HepG2 (cell line): ENCODE results near the gene ABHD18. TPM values are rescaled to one million over a fixed set of nuclear protein-coding genes. Genes with fewer than 3 reads are reported as not detected.

ENCODE experiments used
- ARID5B ChIP-seq: IDR thresholded peaks from 2 replicates; pipeline ENCODE4 v1.4.0; 2020; ENCODE audit warnings: mild to moderate bottlenecking, missing genetic modification reagents
- FOXA1 ChIP-seq, 2 experiments: fragments of 450-650 bp in 1 of 2; sonication (generic) in 1 of 2; formaldehyde crosslinking in 1 of 2; IDR thresholded peaks; 2 replicates each; pipeline versions ENCODE4 v1.4.0 to v1.6.1; 2016 to 2020; ENCODE audit warnings: missing genetic modification reagents in 1 of 2
- NRL ChIP-seq: sonication (generic); formaldehyde crosslinking; IDR thresholded peaks from 2 replicates; pipeline ENCODE4 v1.5.0; 2020; ENCODE audit warnings: missing genetic modification reagents, mild to moderate bottlenecking, moderate library complexity, borderline replicate concordance
- RFXAP ChIP-seq: sonication (generic); formaldehyde crosslinking; IDR thresholded peaks from 2 replicates; pipeline ENCODE4 v1.4.0; 2020; ENCODE audit warnings: missing genetic modification reagents, borderline replicate concordance
- YEATS2 ChIP-seq: sonication (generic); formaldehyde crosslinking; IDR thresholded peaks from 2 replicates; pipeline ENCODE4 v1.4.0; 2020; ENCODE audit warnings: missing genetic modification reagents, borderline replicate concordance
- ZBTB7A ChIP-seq: sonication (generic); formaldehyde crosslinking; IDR thresholded peaks from 2 replicates; pipeline ENCODE4 v1.8.0; 2022; ENCODE audit warnings: mild to moderate bottlenecking, missing genetic modification reagents
- ZFP36 ChIP-seq: fragments of 150-350 bp; IDR thresholded peaks from 2 replicates; pipeline ENCODE4 v1.6.1; 2018; ENCODE audit warnings: borderline replicate concordance, low read length, low read depth; ENCODE audit not compliant: partially characterized antibody
- ZFP82 ChIP-seq: sonication (generic); formaldehyde crosslinking; IDR thresholded peaks from 2 replicates; pipeline ENCODE4 v1.5.1; 2020; ENCODE audit warnings: mild to moderate bottlenecking, missing genetic modification reagents, borderline replicate concordance
- ZNF20 ChIP-seq: sonication (generic); formaldehyde crosslinking; IDR thresholded peaks from 2 replicates; pipeline ENCODE4 v1.4.0; 2020; ENCODE audit warnings: mild to moderate bottlenecking, moderate library complexity, missing genetic modification reagents
- ZNF24 ChIP-seq: fragments of 450-650 bp; IDR thresholded peaks from 2 replicates; pipeline ENCODE4 v1.6.1; 2017; ENCODE audit warnings: antibody characterized with exemption, mild to moderate bottlenecking
- ZNF343 ChIP-seq: sonication (generic); formaldehyde crosslinking; IDR thresholded peaks from 2 replicates; pipeline ENCODE4 v1.4.0; 2020; ENCODE audit warnings: mild to moderate bottlenecking, missing genetic modification reagents
- ZNF367 ChIP-seq: sonication (generic); formaldehyde crosslinking; IDR thresholded peaks from 2 replicates; pipeline ENCODE4 v1.4.0; 2020; ENCODE audit warnings: missing genetic modification reagents, borderline replicate concordance
- ZNF557 ChIP-seq: sonication (generic); formaldehyde crosslinking; IDR thresholded peaks from 2 replicates; pipeline ENCODE4 v1.4.0; 2020; ENCODE audit warnings: missing genetic modification reagents
- ZNF772 ChIP-seq: sonication (generic); formaldehyde crosslinking; IDR thresholded peaks from 2 replicates; pipeline ENCODE4 v1.5.0; 2020; ENCODE audit warnings: mild to moderate bottlenecking, missing genetic modification reagents
- ZNF800 ChIP-seq: sonication (generic); formaldehyde crosslinking; IDR thresholded peaks from 2 replicates; pipeline ENCODE4 v1.4.0; 2020; ENCODE audit warnings: missing genetic modification reagents
- polyA plus RNA-seq, 8 experiments: library from polyadenylated mRNA; depleted of rRNA in 3 of 8; stranded (reverse) in 7 of 8; unstranded in 1 of 8; fragments of >200 nt; fragmentation: Illumina TruSeq in 4 of 8; extraction: Trizol in 4 of 8; gene quantifications; 2 replicates each; pipeline versions ENCODE4 v1.2.1 to v1.2.3, GENCODE V29; 2011 to 2016; ENCODE audit warnings: low read depth in 4 of 8, missing spikeins in 1 of 8, mixed read lengths in 1 of 8; ENCODE audit not compliant: insufficient read depth in 1 of 8
- total RNA-seq, 5 experiments: library from RNA; depleted of rRNA; stranded (reverse); fragments of >200 nt; fragmentation: Illumina TruSeq; extraction: Trizol; gene quantifications; 2 replicates each; pipeline ENCODE4 v1.2.3, GENCODE V29; 2016; ENCODE audit warnings: low read depth in 1 of 5
- TF ChIP-seq, protein P1 (sequence below): sonication (generic); formaldehyde crosslinking; IDR thresholded peaks from 2 replicates; pipeline ENCODE4; 2020; ENCODE audit warnings: missing genetic modification reagents, mild to moderate bottlenecking, borderline replicate concordance

The ABHD18 gene
- total and polyA plus RNA-seq, 2 of the 13 experiments (the other 11 are each of a cell fraction or from before 2014, with no cell fraction given), result 5.5 to 16.3 TPM

DNA sequence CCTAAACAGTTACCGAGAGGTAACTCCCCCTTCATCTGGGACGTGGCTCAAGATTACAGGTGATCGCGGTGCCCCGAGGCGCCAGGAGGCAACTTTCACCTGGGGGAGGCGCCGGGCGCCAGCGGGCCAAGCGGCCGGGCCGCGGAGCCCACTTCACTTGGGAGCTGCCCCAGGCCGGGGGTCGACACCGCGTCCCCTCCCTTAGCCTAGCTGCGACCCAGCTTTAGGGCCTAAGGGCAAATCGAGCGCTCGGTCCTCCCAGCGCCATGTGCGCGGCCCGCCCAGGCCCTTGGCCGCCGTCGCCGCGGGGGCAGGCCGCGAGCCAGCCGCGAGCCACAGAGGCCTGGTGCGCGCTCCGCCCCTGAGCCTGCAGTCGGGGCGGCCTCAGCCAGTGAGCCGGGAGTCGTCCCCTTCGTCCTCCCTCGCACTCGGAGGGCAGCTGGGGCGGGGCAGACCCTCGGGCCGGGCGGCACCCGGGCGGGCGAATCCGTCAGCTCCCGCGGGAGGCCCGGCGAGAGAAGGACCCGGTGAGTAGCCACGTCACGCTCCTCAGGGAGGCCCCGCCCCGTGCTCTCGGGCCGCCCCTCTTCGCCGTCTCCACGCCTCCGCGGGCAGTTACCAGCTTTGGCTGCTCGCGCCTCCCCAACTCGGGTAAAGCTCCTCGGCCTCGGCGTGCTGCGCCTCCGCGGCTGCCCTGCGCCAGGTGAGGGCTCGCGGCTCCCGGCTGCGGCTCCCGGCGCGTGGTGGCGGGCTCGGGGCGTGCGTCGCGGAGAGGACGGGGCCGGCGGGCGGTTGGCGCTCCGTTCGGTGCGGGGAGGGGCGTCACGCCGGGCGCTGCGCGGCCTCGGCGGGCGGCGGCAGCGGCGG, 95.7 kb downstream of the ABHD18 start, which contains the start of gene LARP1B (continued):
- TF ChIP-seq ZFP36 (no peak), ZNF800 (CRISPR knock-in tag) (peak; percentile 70), ZNF772 (CRISPR knock-in tag) (no peak), FOXA1 (IDR thresholded peaks at IDR 0.05) (no peak), FOXA1 (CRISPR knock-in tag; IDR thresholded peaks at IDR 0.05) (no peak), ZNF20 (CRISPR knock-in tag) (no peak), ZFP82 (CRISPR knock-in tag) (peak; percentile 90; the same call in 1 of the 2 replicates), ZNF24 (0 out of 2 replicates have a peak, but pooled peaks have one; percentile 48), ZNF557 (0 out of 2 replicates have a peak, but pooled peaks have one; percentile 11), RFXAP (CRISPR knock-in tag) (peak; percentile 17; the same call in 1 of the 2 replicates), ZBTB7A (CRISPR knock-in tag) (peak; percentile 52; the same call in 1 of the 2 replicates), YEATS2 (CRISPR knock-in tag) (peak; percentile 60; the same call in 1 of the 2 replicates), NRL (CRISPR knock-in tag) (no peak), ZNF367 (CRISPR knock-in tag) (no peak), ARID5B (CRISPR knock-in tag) (peak; percentile 56), ZNF343 (CRISPR knock-in tag) (peak; percentile 82; the same call in 1 of the 2 replicates)
- TF ChIP-seq, protein P1, sequence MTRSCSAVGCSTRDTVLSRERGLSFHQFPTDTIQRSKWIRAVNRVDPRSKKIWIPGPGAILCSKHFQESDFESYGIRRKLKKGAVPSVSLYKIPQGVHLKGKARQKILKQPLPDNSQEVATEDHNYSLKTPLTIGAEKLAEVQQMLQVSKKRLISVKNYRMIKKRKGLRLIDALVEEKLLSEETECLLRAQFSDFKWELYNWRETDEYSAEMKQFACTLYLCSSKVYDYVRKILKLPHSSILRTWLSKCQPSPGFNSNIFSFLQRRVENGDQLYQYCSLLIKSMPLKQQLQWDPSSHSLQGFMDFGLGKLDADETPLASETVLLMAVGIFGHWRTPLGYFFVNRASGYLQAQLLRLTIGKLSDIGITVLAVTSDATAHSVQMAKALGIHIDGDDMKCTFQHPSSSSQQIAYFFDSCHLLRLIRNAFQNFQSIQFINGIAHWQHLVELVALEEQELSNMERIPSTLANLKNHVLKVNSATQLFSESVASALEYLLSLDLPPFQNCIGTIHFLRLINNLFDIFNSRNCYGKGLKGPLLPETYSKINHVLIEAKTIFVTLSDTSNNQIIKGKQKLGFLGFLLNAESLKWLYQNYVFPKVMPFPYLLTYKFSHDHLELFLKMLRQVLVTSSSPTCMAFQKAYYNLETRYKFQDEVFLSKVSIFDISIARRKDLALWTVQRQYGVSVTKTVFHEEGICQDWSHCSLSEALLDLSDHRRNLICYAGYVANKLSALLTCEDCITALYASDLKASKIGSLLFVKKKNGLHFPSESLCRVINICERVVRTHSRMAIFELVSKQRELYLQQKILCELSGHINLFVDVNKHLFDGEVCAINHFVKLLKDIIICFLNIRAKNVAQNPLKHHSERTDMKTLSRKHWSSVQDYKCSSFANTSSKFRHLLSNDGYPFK (CRISPR knock-in tag), result no peak
